Aorta (tissue), 5 donors: ENCODE results near the gene ZDHHC1. TPM values are rescaled to one million over a fixed set of nuclear protein-coding genes. Genes with fewer than 3 reads are reported as not detected.

Experiments used
- ATAC-seq: fragments of 200-7000 bp; cut with Tn5 transposase; one replicate; pipeline ENCODE4 v1.9.1; 2022; ENCODE audit warnings: moderate library complexity; ENCODE audit not compliant: low FRiP score
- DNase-seq, 2 donors: peaks; one replicate each; pipeline ENCODE4 v3.0.0-alpha.2; 2020
- H3K27ac ChIP-seq, 2 donors: one replicate each; pipeline ENCODE4 v1.5.1; 2013; ENCODE audit warnings: low read length in 2 of 2, mild to moderate bottlenecking in 2 of 2, moderate library complexity in 2 of 2, control low read depth in 1 of 2, inconsistent platforms in 1 of 2, low read depth in 1 of 2
- H3K27me3 ChIP-seq, 2 donors: one replicate each; pipeline ENCODE4 v1.6.1; 2013; ENCODE audit warnings: control low read depth in 1 of 2, low read length in 1 of 2, mild to moderate bottlenecking in 1 of 2, moderate library complexity in 1 of 2; ENCODE audit not compliant: insufficient read depth in 2 of 2, control insufficient read depth in 1 of 2
- H3K36me3 ChIP-seq, 2 donors: one replicate each; pipeline ENCODE4 v1.6.1; 2013; ENCODE audit warnings: control low read depth in 1 of 2, low read length in 1 of 2, mild to moderate bottlenecking in 1 of 2; ENCODE audit not compliant: insufficient read depth in 2 of 2, control insufficient read depth in 1 of 2
- H3K4me1 ChIP-seq, 2 donors: one replicate each; pipeline ENCODE4 v1.6.1; 2013; ENCODE audit warnings: low read length in 2 of 2, control low read depth in 1 of 2, mild to moderate bottlenecking in 1 of 2, moderate library complexity in 1 of 2; ENCODE audit not compliant: insufficient read depth in 2 of 2, control insufficient read depth in 1 of 2
- H3K4me3 ChIP-seq, 2 donors: one replicate each; pipeline ENCODE4 v1.5.1; 2013; ENCODE audit warnings: low read length in 2 of 2, control low read depth in 1 of 2, mild to moderate bottlenecking in 1 of 2
- H3K9me3 ChIP-seq: one replicate; pipeline ENCODE4 v1.6.1; 2013; ENCODE audit warnings: mild to moderate bottlenecking, low read length; ENCODE audit not compliant: control insufficient read depth
- WGBS, 2 donors: extraction: QIAGEN DNeasy Blood & Tissue Kit; methylation state at CpG; one replicate each; pipeline ENCODE4 v1.1.7; 2013; 5-methylcytosine and 5-hydroxymethylcytosine counted together
- intact Hi-C, 2 donors: fragments of 100-400 bp; cut with DNase I; formaldehyde crosslinking; loops; one replicate each; pipeline versions ENCODE4 v1.14.2 to v1.15.0; 2022
- polyA plus RNA-seq, 2 donors: library from polyadenylated mRNA; stranded (reverse); fragments of 200-250 nt; gene quantifications; one replicate each; pipeline ENCODE4 v1.2.3, GENCODE V29; 2013
- total RNA-seq, 2 donors: library from RNA; stranded (reverse); fragmentation: NEBNext Ultra II Directional; extraction: Animal tissue kit (Norgen Biotek cat#: 25700); gene quantifications; one replicate each; pipeline ENCODE4 v1.2.1, GENCODE V29; 2021
- donor health status: healthy with polysubstance abuse.
- donor health status: Bipolar disorder and iron deficiency.
- donor health status: DM: no; HTN: no; CAD: no.
- donor health status: DM: no; HTN: no; CAD: no.
- donor health status: DM: yes; HTN: yes; CAD: no.

ZDHHC1 gene
- total and polyA plus RNA-seq, 4 donors = 5.3 to 14.8 (median 9.8) TPM

- Histone ChIP-seq H3K9me3 (no peaks in the 10 kb centered on the region), H3K27ac (peak overlapping the region; percentile 2 to 54), H3K27me3 (no peaks in the 10 kb centered on the region), H3K36me3 (no peaks in the 10 kb centered on the region), H3K4me3 (no peak overlapping the region), H3K4me1 (no peaks in the 10 kb centered on the region)
- peak; percentile 46 for ATAC-seq
- DNase-seq = no peak
- intact Hi-C loops = no loop called here
- WGBS, 2 donors = 34 to 41% methylated on average over 3 of the region's 3 CpGs
These were observed 43.5 kb upstream of the ZDHHC1 start for GRCh38 chr16:67459861-67460150.

- peak; percentile 53 for ATAC-seq
- H3K4me1 ChIP-seq = no peaks in the 10 kb centered on the region
These were observed 43.0 kb upstream of the ZDHHC1 start for GRCh38 chr16:67459066-67459860.

GRCh38 chr16:67458121-67458641 is 41.9 kb upstream of the ZDHHC1 start:
- intact Hi-C loops = no loop called here
- WGBS, 2 donors = 65 to 69% methylated on average over 6 of the region's 6 CpGs
- Histone ChIP-seq H3K36me3 (peaks cover 0 to 1% of the 10 kb centered on the region in 2 donors), H3K27me3 (no peaks in the 10 kb centered on the region), H3K4me3 (no peak overlapping the region), H3K9me3 (no peaks in the 10 kb centered on the region), H3K4me1 (no peaks in the 10 kb centered on the region), H3K27ac (no peak overlapping the region)
- DNase-seq (no peak), ATAC-seq (peak; percentile 26)

More at GRCh38 chr16:67459066-67459860, 43.0 kb upstream of the ZDHHC1 start:
- Histone ChIP-seq H3K27me3 (no peaks in the 10 kb centered on the region), H3K27ac (peak overlapping the region; percentile 2 to 54), H3K4me3 (no peak overlapping the region), H3K36me3 (no peaks in the 10 kb centered on the region), H3K9me3 (no peaks in the 10 kb centered on the region)
- intact Hi-C loops = no loop called here
- 6 to 11% methylated on average over 7 of the region's 7 CpGs for WGBS, 2 donors
- peak in 1 of 2 donors; percentile 79 for DNase-seq

- no peak overlapping the region for H3K27ac ChIP-seq
- ATAC-seq = no peak
These were observed 41.3 kb upstream of the ZDHHC1 start for GRCh38 chr16:67457611-67458010.

GRCh38 chr16:67456391-67457081 is 40.3 kb upstream of the ZDHHC1 start:
- DNase-seq (peak; percentile 85 to 86), ATAC-seq (peak; percentile 17)
- WGBS, 2 donors = 6 to 9% methylated on average over 6 of the region's 6 CpGs
- Histone ChIP-seq H3K27me3 (no peaks in the 10 kb centered on the region), H3K4me1 (no peaks in the 10 kb centered on the region), H3K4me3 (no peak overlapping the region), H3K36me3 (peaks cover 0 to 2% of the 10 kb centered on the region in 2 donors), H3K9me3 (no peaks in the 10 kb centered on the region), H3K27ac (peak overlapping the region in 1 of 2 donors; percentile 10)
- intact Hi-C loops = no loop called here

More at GRCh38 chr16:67457611-67458010, 41.3 kb upstream of the ZDHHC1 start:
- 10 to 15% methylated on average over 7 of the region's 7 CpGs for WGBS, 2 donors
- intact Hi-C loops = no loop called here
- Histone ChIP-seq H3K9me3 (no peaks in the 10 kb centered on the region), H3K27me3 (no peaks in the 10 kb centered on the region), H3K36me3 (peaks cover 0 to 2% of the 10 kb centered on the region in 2 donors), H3K4me3 (no peak overlapping the region), H3K4me1 (no peaks in the 10 kb centered on the region)
- no peak for DNase-seq

GRCh38 chr16:67454852-67455251 is 38.6 kb upstream of the ZDHHC1 start:
- intact Hi-C loops = no loop called here
- Histone ChIP-seq H3K4me3 (no peak overlapping the region), H3K27ac (no peak overlapping the region), H3K27me3 (no peaks in the 10 kb centered on the region), H3K36me3 (peaks cover 0 to 2% of the 10 kb centered on the region in 2 donors), H3K4me1 (no peaks in the 10 kb centered on the region), H3K9me3 (no peaks in the 10 kb centered on the region)
- WGBS, 2 donors = 93 to 96% methylated on average over 6 of the region's 6 CpGs
- no peak for DNase-seq
- ATAC-seq = no peak

- no peaks in the 10 kb centered on the region for H3K9me3 ChIP-seq
- DNase-seq = no peak
- H3K27me3 ChIP-seq = no peaks in the 10 kb centered on the region
- 93 to 95% methylated on average over 5 of the region's 5 CpGs for WGBS, 2 donors
- no peak for ATAC-seq
- H3K4me3 ChIP-seq = no peak overlapping the region
- intact Hi-C loops = no loop called here
- H3K4me1 ChIP-seq = no peaks in the 10 kb centered on the region
- H3K27ac ChIP-seq = no peak overlapping the region
- peaks cover 0 to 4% of the 10 kb centered on the region in 2 donors for H3K36me3 ChIP-seq
These were observed 37.8 kb upstream of the ZDHHC1 start for GRCh38 chr16:67454104-67454503.

GRCh38 chr16:67451704-67452435 is 35.6 kb upstream of the ZDHHC1 start:
- DNase-seq (no peak), ATAC-seq (peak; percentile 3)
- no peak overlapping the region for H3K27ac ChIP-seq
- no peaks in the 10 kb centered on the region for H3K27me3 ChIP-seq
- peaks cover 0 to 4% of the 10 kb centered on the region in 2 donors for H3K36me3 ChIP-seq
- WGBS, 2 donors = 18 to 31% methylated on average over 2 of the region's 2 CpGs
- H3K4me3 ChIP-seq = no peak overlapping the region
- intact Hi-C loops = no loop called here
- no peaks in the 10 kb centered on the region for H3K4me1 ChIP-seq
- no peaks in the 10 kb centered on the region for H3K9me3 ChIP-seq
